ENCODE data around the gene MAP3K8.

Gene MAP3K8

DNA sequence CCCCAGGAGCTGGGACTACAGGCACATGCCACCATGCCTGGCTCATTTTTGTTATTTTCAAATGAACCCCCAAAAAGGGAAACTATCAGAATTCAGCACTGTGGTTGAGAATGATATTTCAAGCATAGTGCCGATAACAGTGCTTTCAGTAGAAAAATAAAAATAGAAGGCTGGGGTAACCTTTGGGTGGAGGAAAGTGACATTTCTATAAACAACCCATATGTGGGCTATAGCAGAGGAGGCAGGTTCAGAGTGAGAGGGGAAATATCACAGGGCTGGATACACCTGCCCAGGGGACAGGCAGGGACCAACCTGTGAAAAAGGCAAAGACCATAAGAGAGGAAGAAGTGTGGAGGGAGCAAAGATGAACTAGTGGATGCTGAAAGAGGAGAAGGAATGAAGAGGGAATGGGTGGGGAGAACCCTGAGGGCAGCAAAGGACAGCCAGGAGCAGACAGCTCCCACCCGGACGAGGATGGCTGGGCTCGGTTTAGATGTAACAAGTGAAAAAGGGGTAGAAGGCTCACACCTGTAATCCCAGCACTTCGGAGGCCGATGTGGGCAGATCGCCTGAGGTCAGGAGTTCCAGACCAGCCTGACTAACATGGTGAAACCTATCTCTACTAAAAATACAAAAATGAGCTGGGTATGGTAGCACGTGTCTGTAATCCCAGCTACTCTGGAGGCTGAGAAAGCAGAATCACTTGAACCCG lies 56.5 kb downstream of the MAP3K8 start:
- DNase-seq (ENCODE audit: low read depth), result no peak

DNA sequence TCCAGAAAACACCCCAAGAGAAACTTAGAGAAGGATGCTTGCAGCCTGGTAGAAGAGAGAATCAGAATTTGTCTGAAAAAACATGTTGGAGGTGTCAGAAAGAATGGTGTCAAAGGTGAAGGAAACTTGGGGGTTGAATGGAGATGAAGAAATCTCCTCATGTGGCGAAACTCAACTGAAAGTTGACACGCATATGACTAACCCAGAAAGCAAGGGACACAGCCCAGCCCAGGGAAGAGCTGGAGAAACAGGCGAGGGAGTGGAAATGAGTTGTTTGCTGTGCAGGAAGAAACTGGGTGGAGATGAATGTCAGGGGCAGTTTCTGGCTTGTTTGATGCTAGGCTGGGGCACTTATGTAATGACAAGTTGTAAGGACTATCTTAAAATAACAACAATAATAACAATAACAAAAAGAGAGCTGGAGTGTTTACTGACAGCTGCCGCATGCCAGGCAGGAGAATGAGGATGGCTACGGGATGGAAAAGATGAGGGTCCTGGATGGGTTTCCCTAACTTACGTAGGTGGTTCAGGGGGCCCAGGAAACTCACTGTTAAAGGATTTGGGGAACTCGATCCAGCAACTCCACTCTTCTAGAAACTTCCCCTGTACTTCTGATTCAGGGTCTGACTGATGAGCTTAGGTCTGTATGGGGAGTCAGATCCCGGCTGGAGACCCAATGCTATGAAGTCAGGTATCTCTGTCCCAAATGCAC lies 57.4 kb downstream of the MAP3K8 start:
- no peak for DNase-seq (ENCODE audit: low read depth)

GRCh38 chr10:30491916-30492515 lies 58.0 kb downstream of the MAP3K8 start:
- DNase-seq (ENCODE audit: low read depth), result no peak

DNA sequence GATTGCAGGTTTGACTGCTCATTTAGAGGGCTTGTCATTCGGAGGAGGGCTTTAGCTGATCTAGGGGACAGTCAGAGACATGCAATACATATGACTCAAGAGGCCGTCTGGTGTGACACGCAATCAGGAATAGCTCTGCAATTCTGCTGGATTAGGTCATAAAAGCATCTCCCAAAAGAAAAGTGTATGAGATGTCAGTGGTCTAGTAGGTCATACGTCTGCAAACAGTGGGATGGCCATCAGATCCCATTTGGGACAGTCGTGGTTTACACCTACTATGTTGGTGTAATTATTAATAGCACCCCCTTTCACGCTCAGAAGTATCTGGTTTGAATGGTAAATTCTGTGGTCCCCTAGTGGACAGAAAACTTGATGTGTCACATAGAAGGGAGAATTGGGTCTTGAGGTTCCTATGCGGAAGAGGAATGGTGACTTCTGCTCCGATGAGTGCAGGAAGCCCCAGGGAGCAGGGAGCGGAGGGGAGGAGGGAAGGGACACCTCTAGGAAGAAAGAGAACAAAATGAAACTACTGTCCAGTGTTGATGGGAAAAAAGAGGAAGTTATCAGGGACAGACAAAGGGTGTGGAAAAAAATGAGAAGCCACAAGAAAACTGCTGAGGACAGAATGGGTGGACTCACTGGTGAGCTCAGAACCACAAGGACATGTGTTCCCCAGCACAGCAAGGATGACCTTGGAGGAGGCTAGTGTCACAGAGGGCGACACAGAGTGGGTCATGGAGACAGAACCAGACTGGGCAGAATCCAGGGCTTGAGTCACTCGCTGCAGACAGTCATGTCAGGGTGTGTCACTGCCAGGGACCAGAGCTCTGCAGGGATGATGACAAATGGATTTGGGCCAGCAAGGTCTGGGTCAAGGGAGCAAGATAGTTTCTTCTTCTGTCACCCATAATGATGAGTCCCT lies 59.9 kb downstream of the MAP3K8 start:
- no peak for DNase-seq (ENCODE audit: low read depth)

GRCh38 chr10:30494558-30494957 lies 60.6 kb downstream of the MAP3K8 start:
- no peak for DNase-seq (ENCODE audit: low read depth)

- DNase-seq (ENCODE audit: low read depth), result no peak
Observed at GRCh38 chr10:30495687-30496086, 61.7 kb downstream of the MAP3K8 start.

- DNase-seq (ENCODE audit: low read depth), result no peak
Observed at GRCh38 chr10:30499816-30500215, 65.8 kb downstream of the MAP3K8 start.

- no peak for DNase-seq (ENCODE audit: low read depth)
Observed at GRCh38 chr10:30500534-30500933, 66.5 kb downstream of the MAP3K8 start.

DNA sequence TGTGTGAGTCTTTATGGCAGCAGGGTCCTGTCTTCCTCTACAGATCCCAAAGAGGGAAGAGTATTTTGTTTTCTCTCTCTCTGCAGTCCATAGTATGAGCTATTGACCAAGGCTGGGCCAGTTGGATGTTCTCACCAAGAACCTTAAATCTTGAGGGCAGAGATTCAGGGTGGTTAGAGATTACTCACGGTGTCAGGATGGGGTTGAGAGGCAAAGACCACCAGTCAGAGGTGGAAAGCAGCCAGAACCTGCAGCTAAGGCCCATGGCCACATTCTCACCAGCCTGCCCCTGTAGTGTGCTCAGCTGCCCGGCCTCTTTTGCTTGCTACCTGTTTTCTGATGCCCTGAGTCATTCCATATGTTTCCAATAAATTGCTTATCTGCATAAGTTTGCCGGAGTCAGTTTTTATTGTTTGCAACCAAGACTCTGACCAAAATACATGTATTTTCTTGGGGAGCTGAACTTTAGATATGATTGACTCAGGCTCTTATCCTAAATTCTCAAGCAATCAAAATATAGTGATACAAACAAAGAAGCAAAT lies 67.0 kb downstream of the MAP3K8 start:
- no peak for DNase-seq (ENCODE audit: low read depth)

GRCh38 chr10:30502266-30503060 lies 68.5 kb downstream of the MAP3K8 start:
- no peak for DNase-seq (ENCODE audit: low read depth)

- no peak for DNase-seq (ENCODE audit: low read depth)
Observed at GRCh38 chr10:30503700-30504266, 69.8 kb downstream of the MAP3K8 start.

DNA sequence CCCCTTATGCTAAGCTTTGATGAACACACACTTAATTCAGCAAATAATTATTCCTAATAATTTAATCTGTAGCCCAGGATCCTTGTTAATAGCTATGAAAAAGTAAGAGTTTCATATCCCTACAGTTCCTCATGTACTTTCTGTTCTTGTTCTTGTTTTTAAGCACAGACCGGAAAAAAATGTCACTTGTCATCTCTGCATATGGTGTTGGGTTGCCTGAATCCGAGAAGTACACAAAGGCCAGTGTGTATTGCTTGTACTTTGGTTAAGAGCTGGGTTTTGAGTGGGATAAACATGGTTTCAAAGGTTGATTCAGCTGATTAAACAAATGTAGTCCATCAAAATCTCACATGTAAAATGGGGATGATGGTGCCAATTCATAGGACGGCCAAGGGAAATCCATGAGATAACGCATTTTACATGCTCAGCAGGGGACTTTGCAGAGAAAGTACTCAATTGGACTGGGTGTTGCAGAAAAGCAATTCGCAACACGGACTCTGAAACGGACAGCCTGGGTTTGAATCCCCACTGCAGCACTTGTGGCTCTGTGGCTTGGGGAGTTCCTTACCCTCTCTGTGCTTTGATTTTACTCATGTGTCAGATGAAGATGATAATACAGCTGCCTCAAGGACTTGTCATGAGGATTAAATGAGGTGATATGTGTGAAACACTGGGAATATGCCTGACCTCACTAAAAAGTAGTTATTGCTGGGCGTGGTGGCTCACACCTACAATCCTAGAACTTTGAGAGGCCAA lies 71.7 kb downstream of the MAP3K8 start:
- no peak for DNase-seq (ENCODE audit: low read depth)

GRCh38 chr10:30509508-30509907 lies 75.5 kb downstream of the MAP3K8 start:
- DNase-seq (ENCODE audit: low read depth), result no peak

- DNase-seq (ENCODE audit: low read depth), result no peak
Observed at GRCh38 chr10:30510184-30510931, 76.4 kb downstream of the MAP3K8 start.

GRCh38 chr10:30510932-30511700 lies 77.1 kb downstream of the MAP3K8 start:
- DNase-seq (ENCODE audit: low read depth), result no peak

Data from T follicular helper cell (primary cell).